HL-60 (cell line): ENCODE results near the gene RANBP6.

Experiments
- DNase-seq, 2 experiments: peaks; one replicate each; pipeline ENCODE4 v3.0.0-alpha.2; 2010 to 2020; ENCODE audit warnings: low read depth in 1 of 2, low spot score in 1 of 2
- H3K27ac ChIP-seq: fragments of 250-450 bp; sonication (Bioruptor Pico); replicated peaks from 2 replicates; pipeline ENCODE4 v1.5.1; 2020; ENCODE audit warnings: mild to moderate bottlenecking, moderate library complexity
- H3K27me3 ChIP-seq: fragments of 250-450 bp; sonication (Bioruptor Pico); 2 replicates; pipeline ENCODE4 v1.5.1; 2021; ENCODE audit warnings: mild to moderate bottlenecking, moderate library complexity; ENCODE audit not compliant: insufficient read depth, poor library complexity, severe bottlenecking
- H3K4me3 ChIP-seq: replicated peaks from 2 replicates; pipeline ENCODE4 v1.5.1; 2011; ENCODE audit warnings: mild to moderate bottlenecking, control low read depth, low read length; ENCODE audit not compliant: insufficient read depth
- GABPA ChIP-seq: IDR thresholded peaks from 2 replicates; pipeline ENCODE4 v1.6.1; 2012; ENCODE audit warnings: low read depth
- POLR2AphosphoS5 ChIP-seq: IDR thresholded peaks from 2 replicates; pipeline ENCODE4 v1.6.1; 2012; ENCODE audit warnings: low read depth
- SPI1 ChIP-seq: IDR thresholded peaks from 2 replicates; pipeline ENCODE4 v1.6.1; 2012; ENCODE audit warnings: low read depth, mild to moderate bottlenecking, borderline replicate concordance
- TF ChIP-seq, protein P1 (sequence below): IDR thresholded peaks from 2 replicates; pipeline ENCODE4 v1.6.1; 2012; ENCODE audit warnings: low read depth; ENCODE audit not compliant: insufficient replicate concordance
- TF ChIP-seq, protein P2 (sequence below): IDR thresholded peaks from one replicate; pipeline ENCODE4 v1.5.1; 2011; ENCODE audit warnings: low read length, control low read depth, inconsistent platforms; ENCODE audit not compliant: insufficient read depth

The RANBP6 gene

DNA sequence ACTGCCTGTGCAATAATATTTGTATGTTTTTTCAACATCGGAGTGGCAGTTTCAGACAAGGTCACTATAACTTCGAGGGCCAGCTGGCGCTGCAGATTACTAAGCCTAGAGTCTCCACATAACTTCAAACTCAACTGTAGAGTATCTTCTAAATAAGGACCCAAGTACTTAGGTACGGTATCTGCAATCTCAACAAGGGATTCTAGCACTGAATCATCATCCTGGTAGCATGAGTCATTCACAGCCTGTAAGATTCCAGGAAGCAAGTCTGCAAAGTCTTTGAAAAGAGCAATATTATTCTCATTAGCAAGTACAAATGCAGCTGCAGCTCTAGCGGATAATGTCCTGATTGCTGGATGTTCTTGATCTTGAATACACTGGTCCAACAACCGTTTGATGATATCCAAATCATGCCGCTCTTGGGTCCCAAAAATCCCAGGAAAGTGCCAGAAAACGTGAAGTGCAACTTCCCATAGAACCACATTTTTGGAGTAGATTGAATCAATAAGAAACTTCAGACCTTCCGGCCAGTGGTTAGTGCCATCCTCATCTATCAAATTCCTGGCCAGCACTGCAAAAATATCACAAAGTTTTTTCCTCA, 654 bp downstream of the RANBP6 start:
- Histone ChIP-seq H3K27ac (peak overlapping the region; percentile 80), H3K4me3 (peak overlapping the region; percentile 74), H3K27me3 (no peaks in the 10 kb centered on the region)
- TF ChIP-seq GABPA (no peak), POLR2AphosphoS5 (no peak)
- TF ChIP-seq, protein P1, sequence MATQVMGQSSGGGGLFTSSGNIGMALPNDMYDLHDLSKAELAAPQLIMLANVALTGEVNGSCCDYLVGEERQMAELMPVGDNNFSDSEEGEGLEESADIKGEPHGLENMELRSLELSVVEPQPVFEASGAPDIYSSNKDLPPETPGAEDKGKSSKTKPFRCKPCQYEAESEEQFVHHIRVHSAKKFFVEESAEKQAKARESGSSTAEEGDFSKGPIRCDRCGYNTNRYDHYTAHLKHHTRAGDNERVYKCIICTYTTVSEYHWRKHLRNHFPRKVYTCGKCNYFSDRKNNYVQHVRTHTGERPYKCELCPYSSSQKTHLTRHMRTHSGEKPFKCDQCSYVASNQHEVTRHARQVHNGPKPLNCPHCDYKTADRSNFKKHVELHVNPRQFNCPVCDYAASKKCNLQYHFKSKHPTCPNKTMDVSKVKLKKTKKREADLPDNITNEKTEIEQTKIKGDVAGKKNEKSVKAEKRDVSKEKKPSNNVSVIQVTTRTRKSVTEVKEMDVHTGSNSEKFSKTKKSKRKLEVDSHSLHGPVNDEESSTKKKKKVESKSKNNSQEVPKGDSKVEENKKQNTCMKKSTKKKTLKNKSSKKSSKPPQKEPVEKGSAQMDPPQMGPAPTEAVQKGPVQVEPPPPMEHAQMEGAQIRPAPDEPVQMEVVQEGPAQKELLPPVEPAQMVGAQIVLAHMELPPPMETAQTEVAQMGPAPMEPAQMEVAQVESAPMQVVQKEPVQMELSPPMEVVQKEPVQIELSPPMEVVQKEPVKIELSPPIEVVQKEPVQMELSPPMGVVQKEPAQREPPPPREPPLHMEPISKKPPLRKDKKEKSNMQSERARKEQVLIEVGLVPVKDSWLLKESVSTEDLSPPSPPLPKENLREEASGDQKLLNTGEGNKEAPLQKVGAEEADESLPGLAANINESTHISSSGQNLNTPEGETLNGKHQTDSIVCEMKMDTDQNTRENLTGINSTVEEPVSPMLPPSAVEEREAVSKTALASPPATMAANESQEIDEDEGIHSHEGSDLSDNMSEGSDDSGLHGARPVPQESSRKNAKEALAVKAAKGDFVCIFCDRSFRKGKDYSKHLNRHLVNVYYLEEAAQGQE = no peak
- no peak for DNase-seq

DNA sequence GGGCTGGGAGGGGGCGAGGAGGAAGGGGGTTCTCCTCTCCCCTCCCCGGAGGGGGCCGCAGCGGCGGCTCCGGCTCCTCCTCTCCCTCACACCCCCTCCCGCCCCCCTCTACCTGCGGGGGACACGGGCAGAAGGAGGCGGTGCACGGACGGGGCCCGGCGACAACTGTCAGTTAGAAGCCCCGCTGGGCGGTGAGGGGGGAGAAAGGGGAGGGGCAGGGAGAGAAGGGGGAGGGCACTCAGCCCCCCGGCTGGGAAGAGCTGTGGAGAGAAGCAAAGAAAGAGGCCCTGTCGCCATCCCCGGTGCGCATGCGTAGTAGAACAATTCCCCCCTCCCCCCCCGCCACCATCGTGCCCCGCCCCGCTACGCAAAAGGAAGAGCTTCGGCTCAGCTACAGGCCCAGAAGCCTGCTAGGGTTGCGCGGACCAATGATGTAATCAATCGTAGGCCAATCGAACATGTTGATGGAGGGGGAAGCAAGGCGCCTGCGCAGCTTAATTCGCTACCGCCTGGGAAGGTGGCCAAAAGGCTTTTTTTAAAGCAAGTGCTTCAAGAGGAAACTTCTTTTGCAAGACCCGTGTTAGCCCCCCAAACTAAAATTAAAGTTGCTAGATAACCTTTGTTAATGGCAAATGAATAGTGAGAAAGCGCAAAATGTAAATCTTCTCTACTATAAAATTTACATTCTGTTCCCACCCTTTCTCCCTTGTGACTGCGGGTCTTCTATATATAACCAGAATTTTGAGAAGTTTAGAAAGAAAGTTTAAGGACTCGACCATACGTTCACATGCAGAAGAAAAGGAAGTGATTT, 7.0 kb downstream of the RANBP6 start:
- Histone ChIP-seq H3K4me3 (peak overlapping the region; percentile 97), H3K27ac (peak overlapping the region; percentile 95), H3K27me3 (no peaks in the 10 kb centered on the region)
- TF ChIP-seq, protein P1 = peak; percentile 44
- TF ChIP-seq GABPA = no peak
- TF ChIP-seq POLR2AphosphoS5 = peak; percentile 46; the same call in 1 of the 2 replicates
- no peak for TF ChIP-seq SPI1
- TF ChIP-seq, protein P2, sequence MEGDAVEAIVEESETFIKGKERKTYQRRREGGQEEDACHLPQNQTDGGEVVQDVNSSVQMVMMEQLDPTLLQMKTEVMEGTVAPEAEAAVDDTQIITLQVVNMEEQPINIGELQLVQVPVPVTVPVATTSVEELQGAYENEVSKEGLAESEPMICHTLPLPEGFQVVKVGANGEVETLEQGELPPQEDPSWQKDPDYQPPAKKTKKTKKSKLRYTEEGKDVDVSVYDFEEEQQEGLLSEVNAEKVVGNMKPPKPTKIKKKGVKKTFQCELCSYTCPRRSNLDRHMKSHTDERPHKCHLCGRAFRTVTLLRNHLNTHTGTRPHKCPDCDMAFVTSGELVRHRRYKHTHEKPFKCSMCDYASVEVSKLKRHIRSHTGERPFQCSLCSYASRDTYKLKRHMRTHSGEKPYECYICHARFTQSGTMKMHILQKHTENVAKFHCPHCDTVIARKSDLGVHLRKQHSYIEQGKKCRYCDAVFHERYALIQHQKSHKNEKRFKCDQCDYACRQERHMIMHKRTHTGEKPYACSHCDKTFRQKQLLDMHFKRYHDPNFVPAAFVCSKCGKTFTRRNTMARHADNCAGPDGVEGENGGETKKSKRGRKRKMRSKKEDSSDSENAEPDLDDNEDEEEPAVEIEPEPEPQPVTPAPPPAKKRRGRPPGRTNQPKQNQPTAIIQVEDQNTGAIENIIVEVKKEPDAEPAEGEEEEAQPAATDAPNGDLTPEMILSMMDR = no peak
- DNase-seq = peak; percentile 98

DNA sequence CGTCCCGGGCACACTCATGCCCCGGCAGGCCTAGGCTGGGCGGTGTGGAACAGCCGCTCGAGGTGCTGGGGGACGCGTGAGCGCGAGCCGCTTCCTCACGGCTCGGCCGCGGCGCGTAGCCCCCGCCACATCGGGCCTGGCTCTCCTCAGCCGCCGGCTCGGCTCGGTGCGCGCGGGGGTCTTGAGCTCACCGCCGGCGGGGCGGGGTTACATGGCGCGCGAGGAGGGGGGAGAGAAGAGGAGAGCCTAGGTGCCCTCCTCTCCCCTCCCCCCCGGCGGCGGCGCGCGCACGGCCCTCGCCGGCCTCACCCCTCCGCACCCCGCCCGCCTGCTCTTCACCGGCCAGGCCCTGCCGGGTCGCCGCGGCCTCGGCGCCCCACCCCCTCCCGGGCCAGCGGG, 7.7 kb downstream of the RANBP6 start:
- peak overlapping the region; percentile 97 for H3K4me3 ChIP-seq
- H3K27ac ChIP-seq = peak overlapping the region; percentile 95
- no peaks in the 10 kb centered on the region for H3K27me3 ChIP-seq
- TF ChIP-seq, protein P1 = no peak
- peak; percentile 38 to 66 for DNase-seq

DNA sequence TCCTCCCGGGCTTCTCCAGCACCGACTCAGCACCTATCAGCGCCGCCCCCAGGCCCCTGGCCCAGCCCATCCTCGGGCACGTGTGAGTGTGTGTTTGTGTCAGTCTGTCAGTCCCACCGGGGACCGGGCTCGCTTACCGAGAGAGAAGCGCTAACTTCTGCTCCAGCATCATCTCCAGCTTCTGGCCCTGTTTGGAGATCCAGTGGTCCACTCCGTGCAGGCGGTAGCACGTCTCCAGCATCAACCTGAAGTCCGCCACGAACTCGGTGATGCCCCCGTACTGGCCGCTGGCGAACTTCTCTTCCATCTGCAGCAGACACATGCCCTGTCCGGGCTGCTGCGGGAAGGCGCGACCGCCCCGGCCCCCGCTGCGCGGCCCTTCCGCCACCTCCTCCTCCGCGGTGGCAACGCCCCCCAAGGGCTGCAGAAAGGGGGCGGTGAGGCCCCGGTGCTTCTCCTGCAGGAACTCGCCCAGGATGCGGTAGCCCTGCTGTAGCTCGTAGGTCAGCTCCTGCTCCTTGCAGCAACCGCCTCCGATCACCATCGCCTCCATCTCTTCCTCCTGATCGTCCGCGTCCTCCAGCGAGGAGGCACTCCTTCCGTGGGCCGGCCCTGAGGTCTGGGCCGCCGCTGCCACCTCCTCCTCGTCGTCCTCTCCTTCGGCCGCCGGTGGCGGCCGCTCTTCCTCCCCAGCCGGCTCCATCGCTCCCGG, 8.2 kb downstream of the RANBP6 start:
- peak overlapping the region; percentile 95 for H3K27ac ChIP-seq
- peak; percentile 25 to 59 for DNase-seq
- H3K4me3 ChIP-seq = peak overlapping the region; percentile 97
- no peaks in the 10 kb centered on the region for H3K27me3 ChIP-seq
- TF ChIP-seq POLR2AphosphoS5 = no peak
- TF ChIP-seq, protein P1 = no peak
- TF ChIP-seq, protein P2 = no peak
- no peak for TF ChIP-seq SPI1
- TF ChIP-seq GABPA = no peak
